ENCODE data around the gene COX14.
A peak's percentile ranks its signal among the peaks of the same experiment; 100 is the strongest.

COX14 gene

DNA sequence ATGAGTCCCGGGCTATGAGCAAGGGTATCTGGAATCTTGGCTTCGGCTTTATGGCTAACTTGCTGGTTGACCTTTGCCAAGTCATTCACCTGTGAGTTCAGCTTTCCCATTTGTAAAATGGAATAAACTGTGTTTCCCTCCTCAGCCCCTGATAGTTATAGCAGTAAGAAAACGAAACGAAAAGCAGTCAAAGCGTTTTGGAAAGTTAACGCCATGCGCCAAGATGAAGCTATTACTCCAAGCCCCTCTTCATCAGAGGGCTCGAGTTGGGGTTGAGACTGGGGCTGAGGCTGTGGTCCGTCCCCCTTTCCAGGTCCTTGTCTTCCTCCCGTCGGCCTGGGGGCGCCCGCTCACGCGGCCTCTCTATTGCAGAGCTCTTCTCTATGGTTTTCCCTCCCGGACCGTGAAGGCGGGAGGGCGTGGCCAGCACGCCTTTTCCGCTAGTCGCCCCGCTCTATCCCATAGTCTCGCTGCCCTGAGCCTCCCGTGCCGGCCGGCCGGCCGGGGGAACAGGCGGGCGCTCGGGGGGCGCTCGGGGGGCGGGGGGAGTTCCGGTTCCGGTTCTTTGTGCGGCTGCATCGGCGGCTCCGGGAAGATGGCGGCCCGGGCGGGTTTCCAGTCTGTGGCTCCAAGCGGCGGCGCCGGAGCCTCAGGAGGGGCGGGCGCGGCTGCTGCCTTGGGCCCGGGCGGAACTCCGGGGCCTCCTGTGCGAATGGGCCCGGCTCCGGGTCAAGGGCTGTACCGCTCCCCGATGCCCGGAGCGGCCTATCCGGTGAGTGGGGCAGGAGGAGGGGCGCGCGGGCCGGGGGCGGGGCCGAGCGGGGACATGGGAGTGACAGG is 27.0 kb upstream of the COX14 start, which contains the start of gene SMARCD1:
Gene SMARCD1 (plus strand): TSS at position 568 of the 840 bp plus-strand sequence. CDS start 28 bp downstream, at position 596.
- DNase-seq (ENCODE audit: low read depth in 2 of 2), result peak; percentile 74 to 76

- DNase-seq (ENCODE audit: low read depth in 2 of 2), result no peak
Observed at GRCh38 chr12:50085615-50086072, 26.4 kb upstream of the COX14 start.

DNA sequence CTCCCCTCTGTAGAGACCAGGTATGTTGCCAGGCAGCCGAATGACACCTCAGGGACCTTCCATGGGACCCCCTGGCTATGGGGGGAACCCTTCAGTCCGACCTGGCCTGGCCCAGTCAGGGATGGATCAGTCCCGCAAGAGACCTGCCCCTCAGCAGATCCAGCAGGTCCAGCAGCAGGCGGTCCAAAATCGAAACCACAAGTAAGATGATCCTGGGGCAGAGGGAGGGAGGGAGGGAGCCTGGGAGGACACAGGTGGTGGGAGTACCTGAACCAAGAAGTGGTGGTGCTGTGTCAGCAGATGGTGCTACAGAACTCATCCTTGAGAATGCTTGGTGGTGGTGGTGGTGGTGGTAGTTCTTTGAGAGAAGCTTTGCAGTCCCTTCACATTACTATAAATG is 25.9 kb upstream of the COX14 start:
- DNase-seq (ENCODE audit: low read depth in 2 of 2), result no peak

DNA sequence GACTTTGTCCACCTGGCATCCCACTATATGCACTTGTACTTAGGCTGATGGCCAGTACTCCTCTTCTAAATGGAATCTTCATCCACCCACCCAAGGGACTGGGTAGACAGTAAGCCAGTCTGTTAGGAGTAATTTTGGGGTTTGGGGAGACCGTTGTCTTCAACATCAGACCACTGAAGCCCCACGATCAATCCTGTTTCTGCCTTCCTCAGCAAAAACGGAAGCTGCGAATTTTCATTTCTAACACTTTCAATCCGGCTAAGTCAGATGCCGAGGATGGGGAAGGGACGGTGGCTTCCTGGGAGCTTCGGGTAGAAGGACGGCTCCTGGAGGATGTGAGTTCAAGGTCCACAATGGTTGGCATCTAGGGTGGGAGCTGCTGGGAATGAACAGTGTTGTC is 24.9 kb upstream of the COX14 start:
- no peak for DNase-seq (ENCODE audit: low read depth in 2 of 2)

GRCh38 chr12:50087995-50088394 is 24.0 kb upstream of the COX14 start:
- DNase-seq (ENCODE audit: low read depth in 2 of 2), result no peak

- peak in 1 of 2 donors; percentile 37 for DNase-seq (ENCODE audit: low read depth in 2 of 2)
Observed at GRCh38 chr12:50088577-50089335, 23.3 kb upstream of the COX14 start.

DNA sequence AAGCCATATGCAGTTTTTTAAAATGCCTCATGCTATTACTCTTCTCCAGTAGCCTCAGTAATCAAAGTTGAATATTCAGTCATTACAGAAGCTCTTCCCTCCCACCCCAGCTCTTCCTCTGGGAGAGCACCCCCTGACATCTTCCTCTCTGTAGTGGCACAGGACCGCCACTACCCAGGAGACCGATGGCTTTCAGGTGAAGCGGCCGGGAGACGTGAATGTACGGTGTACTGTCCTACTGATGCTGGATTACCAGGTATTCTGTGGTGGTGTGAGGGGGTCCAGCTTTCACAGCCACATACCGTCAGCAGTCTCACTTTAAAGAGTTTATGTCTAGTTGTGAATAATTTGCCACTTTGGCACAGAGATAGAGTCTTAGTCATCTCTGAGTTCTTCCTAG is 22.3 kb upstream of the COX14 start:
- no peak for DNase-seq (ENCODE audit: low read depth in 2 of 2)

GRCh38 chr12:50090391-50090790 is 21.6 kb upstream of the COX14 start:
- DNase-seq (ENCODE audit: low read depth in 2 of 2), result no peak

DNA sequence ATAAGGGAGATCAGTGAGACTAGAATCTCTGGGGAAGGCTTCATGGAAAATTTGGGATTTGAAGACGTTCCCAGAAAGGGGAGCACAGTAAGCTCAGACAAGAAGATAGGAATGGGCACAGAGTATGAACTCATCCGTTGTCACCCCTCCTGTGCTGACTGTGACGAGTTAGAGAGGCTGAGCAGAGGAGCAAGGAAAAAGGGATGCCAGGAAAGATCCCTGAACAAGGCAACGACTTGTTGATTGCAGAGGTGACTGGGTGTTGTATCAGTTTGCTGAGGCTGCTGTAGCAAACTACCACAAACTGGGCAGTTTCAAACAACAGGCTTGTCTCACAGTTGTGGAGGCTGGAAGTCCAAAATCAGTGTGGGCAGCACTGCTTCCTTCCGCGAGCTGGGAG is 14.1 kb upstream of the COX14 start:
- DNase-seq (ENCODE audit: low read depth in 2 of 2), result no peak

DNA sequence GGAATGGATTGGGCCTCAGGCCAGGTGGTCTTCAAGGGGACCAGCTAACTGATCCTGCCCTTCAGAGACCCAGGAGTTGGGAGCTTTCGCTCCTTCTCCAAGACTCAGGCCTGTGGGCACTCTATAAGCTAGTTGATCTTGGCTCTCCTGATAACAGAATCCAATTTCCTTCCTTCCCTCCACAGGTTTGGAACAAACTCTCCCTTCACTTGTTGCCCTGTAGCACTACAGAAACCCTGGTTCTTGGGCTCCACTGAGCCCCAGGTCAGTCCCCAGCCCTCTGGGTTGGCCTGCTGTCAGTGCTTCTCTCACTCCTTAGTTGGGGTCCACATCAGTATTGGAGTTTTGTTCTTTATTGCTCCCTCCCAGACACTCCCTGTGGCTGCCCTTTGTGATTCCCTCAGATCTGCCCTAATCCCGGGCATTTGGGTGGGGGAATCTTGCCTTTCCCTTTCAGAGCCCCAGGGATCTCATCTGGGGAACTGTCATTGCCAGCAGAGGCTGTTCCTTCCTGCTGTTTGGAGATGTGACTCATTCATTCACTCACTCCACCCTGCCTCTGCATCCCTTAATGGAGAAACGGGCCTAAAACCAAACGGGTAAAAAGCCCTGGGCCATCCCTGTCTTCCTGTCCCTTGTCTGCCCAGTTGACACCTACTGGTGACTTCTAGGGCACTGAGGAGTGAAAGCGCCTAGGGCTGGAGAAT is 12.6 kb upstream of the COX14 start:
- no peak for DNase-seq (ENCODE audit: low read depth in 2 of 2)

- no peak for DNase-seq (ENCODE audit: low read depth in 2 of 2)
Observed at GRCh38 chr12:50100561-50100960, 11.5 kb upstream of the COX14 start.

DNA sequence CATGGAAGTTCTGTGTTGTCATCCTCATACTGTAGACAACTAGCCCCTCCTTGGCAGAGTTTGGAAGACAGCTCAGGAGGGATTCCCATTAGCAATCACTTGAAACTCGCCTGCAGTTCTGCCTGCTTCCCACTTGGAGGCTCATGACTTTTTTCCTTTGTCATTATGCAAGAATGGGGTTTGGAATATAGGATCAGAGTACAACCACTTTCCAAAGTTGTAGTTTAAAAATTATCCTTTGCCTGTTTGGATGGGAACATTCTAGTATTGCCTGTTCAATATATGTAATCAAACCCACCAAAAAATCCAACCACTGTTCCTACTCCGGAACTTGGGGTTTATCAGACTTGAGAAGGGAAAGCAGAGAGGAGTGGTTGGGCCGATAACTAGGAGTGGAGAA is 10.4 kb upstream of the COX14 start:
- DNase-seq (ENCODE audit: low read depth in 2 of 2), result no peak

- no peak for DNase-seq (ENCODE audit: low read depth in 2 of 2)
Observed at GRCh38 chr12:50102131-50102531, 9.9 kb upstream of the COX14 start.

- DNase-seq (ENCODE audit: low read depth in 2 of 2), result no peak
Observed at GRCh38 chr12:50102646-50103309, 9.3 kb upstream of the COX14 start.

DNA sequence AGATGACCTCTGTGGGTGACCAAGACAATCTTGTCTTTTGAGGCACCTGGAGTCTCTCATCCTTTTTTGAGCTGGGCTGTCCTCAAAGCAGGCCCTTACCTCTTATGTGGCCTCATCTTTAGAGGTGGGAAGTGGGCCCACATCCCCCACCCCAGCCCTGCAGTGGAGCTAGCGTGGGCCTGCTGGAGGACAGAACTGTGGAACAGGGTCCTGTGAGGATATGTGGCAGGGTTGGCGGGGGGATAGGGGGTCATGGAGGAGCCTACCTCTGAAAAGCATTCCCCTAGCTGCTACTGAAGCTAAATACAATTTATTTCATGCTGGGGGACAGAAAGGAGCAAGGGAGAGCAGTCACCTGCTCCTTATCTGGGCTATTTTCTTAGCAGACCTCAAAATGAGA is 8.7 kb upstream of the COX14 start:
- DNase-seq (ENCODE audit: low read depth in 2 of 2), result no peak

DNA sequence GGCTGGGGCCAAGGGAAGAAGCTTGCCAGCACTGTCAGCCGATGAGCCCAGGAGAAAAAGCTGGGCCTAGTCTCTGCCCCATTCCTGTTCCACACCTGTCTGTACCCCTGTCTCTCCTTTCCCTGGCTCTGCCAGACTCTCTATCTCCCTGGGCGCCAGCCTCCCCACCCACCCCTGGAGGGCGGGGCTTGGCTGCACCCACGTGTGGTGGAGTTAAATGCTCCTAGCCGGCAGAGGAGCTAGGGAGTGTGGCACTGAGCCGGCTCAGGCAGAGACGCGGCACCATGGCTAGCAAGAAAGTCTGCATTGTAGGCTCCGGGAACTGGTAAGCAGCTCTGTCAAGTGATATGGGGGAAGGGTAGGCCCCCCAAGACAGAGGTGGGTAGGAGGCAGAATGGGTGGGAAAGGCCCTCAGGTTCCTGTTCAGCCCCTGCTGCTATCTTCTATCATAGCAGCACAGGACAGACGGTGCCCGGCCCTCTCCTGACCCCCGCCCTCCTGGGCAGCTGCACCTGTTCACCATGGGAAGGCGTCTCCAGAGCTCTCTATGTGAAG is 8.2 kb upstream of the COX14 start, which contains the start of gene GPD1:
Gene GPD1 (plus strand): TSS at position 242 of the 555 bp plus-strand sequence. CDS start 43 bp downstream, at position 285.
- DNase-seq (ENCODE audit: low read depth in 2 of 2), result no peak

GRCh38 chr12:50104417-50105366 is 7.3 kb upstream of the COX14 start:
- no peak for DNase-seq (ENCODE audit: low read depth in 2 of 2)

DNA sequence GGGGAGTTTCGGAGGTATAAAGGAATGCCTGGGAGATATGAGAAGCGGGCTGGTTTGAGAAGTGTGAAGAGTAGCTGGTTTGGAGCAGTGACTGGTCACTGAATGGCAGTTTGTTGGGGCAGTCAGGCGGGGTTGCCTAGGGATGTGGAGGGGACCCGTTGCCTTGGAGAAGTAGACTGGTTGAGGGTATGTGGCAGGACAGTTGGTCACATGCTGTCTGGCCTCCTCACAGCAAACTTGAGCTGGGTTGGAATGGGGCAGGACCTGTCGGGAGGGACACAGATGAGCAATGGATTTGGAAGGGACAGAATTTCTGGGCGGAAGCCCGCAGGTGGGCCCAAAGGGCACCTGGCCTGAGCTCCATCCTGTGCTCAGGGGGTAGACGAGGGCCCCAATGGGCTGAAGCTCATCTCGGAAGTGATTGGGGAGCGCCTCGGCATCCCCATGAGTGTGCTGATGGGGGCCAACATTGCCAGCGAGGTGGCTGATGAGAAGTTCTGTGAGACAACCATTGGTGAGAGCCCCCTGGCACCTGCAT is 6.1 kb upstream of the COX14 start:
- no peak for DNase-seq (ENCODE audit: low read depth in 2 of 2)

DNA sequence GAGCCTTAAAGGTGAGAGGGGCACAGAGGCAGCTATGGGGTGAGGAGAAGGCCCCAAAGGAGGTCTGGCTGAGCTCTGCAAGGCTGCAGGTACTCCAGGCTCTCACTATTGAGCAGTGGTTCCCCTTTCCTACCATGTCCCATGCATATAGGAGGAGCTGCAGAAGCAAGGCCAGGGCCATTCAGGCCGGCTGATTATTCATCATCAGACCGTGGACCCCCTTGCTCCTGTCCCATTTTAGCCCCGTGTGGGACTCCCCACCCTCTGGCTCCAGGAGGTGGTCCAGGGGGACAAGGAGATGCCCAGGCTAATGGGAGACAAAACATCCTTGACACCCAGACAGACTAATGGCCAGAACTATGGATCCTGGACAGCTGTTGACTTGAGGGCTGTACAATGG is 5.1 kb upstream of the COX14 start:
- no peak for DNase-seq (ENCODE audit: low read depth in 2 of 2)

Data from stimulated activated CD8-positive, alpha-beta memory T cell treated with anti-CD3 and anti-CD28 coated beads, Interleukin-15, amount 100 ng/mL, for 4 hours (primary cell).